HFF-Myc (cell line): Measurements from ENCODE around the gene LRRK1.

Source experiments
- DNase-seq: peaks from one replicate; pipeline ENCODE4 v3.0.0-alpha.2; 2011; ENCODE audit warnings: low read depth; ENCODE audit errors: extremely low read depth
- H3K4me3 ChIP-seq: replicated peaks from 2 replicates; pipeline ENCODE4 v1.5.1; 2011; ENCODE audit warnings: low read depth, mild to moderate bottlenecking, control low read depth, low read length
- CTCF ChIP-seq: IDR thresholded peaks from 2 replicates; pipeline ENCODE4 v1.5.1; 2012; ENCODE audit warnings: mild to moderate bottlenecking, low read depth, low read length, control low read depth; ENCODE audit errors: missing control alignments

The LRRK1 gene

DNA sequence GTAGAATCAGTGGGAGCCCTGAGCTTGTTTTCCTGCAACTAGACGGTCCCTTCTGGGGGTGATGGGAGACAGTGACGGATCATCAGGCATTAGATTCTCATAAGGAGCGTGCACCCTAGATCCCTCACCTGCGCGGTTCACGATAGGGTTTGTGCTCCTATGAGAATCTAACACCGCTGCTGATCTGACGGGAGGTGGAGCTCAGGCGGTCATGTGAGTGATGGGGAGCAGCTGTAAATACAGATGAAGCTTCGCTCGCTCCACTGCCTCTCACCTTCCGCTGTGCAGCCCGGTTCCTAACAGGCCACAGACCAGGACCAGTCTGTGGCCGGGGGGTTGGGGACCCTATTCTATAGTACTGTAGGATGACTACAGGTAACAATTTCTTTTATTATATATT lies 178.0 kb downstream of the LRRK1 start:
- no peak for TF ChIP-seq CTCF

DNA sequence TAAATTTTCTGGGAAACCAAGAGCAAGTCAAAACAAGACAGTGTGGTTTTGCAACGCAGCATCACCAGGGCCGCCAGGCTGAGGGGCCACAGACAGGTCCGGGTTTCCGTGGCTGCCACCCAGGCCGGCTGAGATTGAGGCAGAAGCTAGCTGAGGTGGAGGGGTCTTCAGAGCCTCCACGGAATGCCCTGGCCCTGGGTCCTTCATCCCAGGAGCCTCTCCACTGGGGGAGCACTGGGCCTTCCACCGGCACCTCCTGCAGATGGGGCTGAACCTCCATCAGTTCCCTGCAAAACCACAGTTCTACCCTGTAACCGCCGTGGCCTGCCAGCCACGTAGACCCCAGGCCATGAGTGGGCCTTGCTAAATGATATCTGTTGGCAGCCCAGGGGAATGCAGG lies 180.0 kb downstream of the LRRK1 start:
- no peak overlapping the region for H3K4me3 ChIP-seq
- TF ChIP-seq CTCF, result no peak
- DNase-seq, result no peak

More for the DNA sequence above, 178.0 kb downstream of the LRRK1 start:
- DNase-seq, result no peak
- no peak overlapping the region for H3K4me3 ChIP-seq

GRCh38 chr15:101100118-101100517 lies 181.0 kb downstream of the LRRK1 start:
- H3K4me3 ChIP-seq, result no peak overlapping the region
- TF ChIP-seq CTCF, result no peak
- DNase-seq, result no peak

- DNase-seq, result no peak
- TF ChIP-seq CTCF, result no peak
These were observed 181.7 kb downstream of the LRRK1 start for GRCh38 chr15:101100593-101101442.

GRCh38 chr15:101101676-101102075 lies 182.5 kb downstream of the LRRK1 start:
- DNase-seq, result no peak
- TF ChIP-seq CTCF, result no peak
- H3K4me3 ChIP-seq, result no peak overlapping the region

More at GRCh38 chr15:101100593-101101442, 181.7 kb downstream of the LRRK1 start:
- H3K4me3 ChIP-seq, result no peak overlapping the region

DNA sequence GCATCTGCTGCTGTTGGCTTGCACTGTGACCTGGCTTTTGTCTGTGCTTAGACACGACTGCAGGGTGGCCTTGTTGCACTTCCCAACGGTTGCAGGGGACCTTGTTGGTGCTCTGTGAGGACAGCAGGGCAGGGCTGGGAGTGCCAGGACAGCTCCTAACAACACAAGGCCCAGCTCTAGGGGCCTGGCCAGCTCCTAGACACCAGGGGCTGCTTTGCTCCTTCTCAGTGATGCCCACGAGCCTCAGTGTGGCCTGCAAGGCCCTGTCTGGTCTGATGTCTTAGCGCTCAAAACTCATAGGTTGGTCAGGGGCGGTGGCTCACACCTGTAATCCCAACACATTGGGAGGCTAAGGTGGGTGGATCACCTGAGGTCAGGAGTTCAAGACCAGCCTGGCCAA lies 183.6 kb downstream of the LRRK1 start:
- no peak overlapping the region for H3K4me3 ChIP-seq
- no peak for TF ChIP-seq CTCF
- DNase-seq, result no peak

DNA sequence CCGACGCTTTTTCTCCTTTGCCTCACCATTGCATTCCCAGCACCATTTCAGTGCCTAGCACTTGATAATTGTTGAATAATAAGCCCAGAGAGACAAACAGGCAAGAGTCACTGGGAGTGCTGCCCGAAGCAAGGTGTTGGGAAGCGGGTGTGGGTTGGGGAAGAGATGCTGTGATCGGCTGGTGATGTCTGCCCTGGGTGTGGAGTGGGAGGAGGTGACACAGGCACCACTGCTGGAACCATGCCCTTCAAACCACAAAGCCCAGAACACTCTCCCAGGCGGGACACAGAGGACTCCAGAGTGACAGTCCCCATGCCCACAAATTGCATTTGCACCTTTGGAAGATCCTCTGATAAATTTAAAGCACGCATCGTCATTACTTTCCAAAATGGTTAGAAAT lies 184.4 kb downstream of the LRRK1 start:
- no peak for DNase-seq
- H3K4me3 ChIP-seq, result no peak overlapping the region
- no peak for TF ChIP-seq CTCF
